ENCODE measurements around the gene GPBP1.
"Not testable (repeated sequence)": the region's sequence is repeated elsewhere in the genome, so short reads cannot be mapped to it uniquely, and the experiment has no call there.

Gene GPBP1

DNA sequence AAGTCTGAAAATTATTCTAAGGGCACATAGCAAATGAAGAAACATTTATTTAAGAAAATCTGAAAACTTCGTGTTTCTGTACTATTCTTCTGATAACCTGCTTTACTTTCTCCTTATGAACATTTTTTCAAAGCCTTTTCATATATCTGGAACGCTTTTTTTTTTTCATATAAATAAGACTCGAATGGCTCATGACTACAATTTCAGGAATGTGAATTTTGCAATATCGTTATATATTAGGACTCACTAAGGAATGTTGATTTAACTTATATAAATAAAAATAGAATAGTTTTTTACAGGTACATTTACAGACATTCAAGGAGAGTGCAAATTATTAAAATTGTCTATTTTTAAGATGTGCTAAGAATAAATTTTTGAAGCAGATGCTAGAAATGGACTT is 42.9 kb downstream of the GPBP1 start:
- no peak for DNase-seq

DNA sequence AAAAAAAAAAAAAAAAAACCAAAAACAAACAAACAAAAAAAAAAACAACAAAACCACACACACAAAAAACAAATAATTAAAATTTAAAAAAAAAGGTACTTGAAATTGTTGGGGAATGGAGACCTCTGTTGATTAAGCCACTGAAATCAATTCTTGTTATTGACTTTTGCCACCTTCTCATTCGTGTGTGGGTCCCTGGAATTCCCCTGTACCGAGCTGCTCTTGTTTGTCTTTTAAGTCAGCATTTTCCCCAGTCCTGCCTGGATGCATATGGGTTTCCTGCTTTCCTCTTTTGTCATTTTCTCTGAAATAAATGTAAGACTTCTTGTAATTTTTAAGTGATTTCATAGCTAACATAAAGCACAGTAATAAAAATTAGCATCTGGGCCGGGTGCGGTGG is 45.5 kb downstream of the GPBP1 start:
- no peak for DNase-seq

- DNase-seq = no peak
These were observed 47.2 kb downstream of the GPBP1 start for GRCh38 chr5:57221049-57221568.

DNA sequence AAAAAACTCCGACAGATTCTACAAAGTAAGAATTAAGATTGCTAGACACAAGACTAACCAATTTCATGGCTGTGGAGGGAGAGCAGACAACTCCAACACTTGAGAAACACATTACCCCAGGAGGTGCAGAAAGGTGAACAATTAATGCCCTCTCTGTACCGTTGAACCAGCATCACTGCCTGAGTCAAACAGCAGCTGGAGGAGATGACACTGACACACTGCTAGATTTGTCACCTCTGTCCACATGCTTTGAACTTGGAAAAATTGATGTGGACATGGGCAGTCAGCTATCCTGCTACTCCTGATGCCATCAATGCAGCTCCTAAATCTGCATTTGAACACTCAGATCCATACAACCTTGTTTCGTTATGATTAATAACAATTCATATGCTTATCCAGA is 51.7 kb downstream of the GPBP1 start:
- DNase-seq = peak; percentile 25

GRCh38 chr5:57229313-57229712 is 55.5 kb downstream of the GPBP1 start:
- no peak for DNase-seq

DNA sequence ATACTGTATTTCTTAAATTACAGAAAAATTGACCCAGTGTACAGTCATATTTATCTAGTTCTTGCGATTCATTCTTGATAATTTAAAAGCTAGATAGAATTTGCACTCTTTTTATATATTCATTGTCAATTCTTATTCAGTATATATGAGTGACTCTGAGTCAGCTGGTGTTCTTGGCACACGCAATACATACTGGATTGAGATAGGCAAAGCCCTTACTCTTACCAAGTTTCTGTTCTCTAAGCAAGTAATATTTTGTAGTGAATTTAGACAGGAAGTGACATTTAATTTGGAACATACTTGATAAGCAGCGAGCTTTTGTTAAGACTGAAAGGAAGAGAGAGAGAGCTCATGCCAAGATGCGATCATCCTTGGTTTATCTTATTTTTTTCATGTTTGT is 57.7 kb downstream of the GPBP1 start:
- no peak for DNase-seq

DNA sequence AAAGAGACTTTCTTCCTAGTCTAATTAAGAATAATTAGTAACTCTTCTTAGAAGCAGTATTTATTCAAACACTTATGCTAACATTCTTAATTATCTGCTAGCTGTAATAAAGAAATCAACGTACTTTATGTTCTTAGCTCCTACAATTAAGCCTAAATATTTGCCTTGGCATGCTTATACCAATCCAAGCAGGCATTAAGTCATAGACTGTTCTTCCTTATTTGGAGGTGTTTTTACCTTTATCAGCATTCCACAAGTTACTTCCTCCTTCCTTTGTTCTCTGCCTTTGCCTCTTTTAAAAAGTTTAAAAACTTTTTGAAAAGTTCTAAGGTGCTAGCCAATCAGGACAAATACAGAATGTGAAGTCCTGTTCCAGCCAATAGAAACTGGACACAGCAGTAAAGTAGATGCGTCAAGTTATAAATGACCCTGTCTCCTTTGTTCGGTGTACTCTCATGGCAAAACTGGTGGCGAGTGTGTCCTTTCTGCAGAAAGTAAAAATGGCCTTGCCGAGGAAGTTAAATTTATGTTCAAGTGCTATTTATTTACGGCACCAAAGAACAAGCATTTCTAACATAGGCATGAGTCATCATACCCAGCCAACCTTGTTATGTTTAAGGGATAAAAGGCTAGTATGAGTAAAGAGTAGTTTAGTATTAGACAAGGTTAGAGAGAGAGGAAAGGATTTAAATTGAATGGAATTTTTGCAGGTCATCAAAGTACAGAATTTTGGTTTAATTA is 58.6 kb downstream of the GPBP1 start:
- DNase-seq = no peak

- DNase-seq = no peak
These were observed 69.7 kb downstream of the GPBP1 start for GRCh38 chr5:57243286-57244137.

DNA sequence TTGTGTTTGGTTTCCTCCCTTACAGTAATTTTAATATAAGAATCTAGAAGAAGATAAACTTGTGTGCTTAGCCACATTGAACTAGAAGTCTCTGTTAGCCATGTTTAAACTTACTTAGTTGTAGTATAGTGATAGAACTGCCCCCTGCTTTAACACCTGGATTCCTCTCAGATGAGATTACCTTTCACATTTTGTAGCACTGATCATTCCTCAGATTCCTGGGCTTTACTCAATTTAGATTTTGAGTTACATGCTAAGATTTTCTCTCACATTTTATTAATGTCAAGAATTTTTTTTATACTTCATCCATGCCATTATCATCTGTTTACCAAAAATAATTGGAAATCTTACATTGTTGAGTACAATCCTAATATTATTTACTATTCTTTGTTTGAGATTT is 70.5 kb downstream of the GPBP1 start:
- DNase-seq = no peak

GRCh38 chr5:57246426-57246825 is 72.6 kb downstream of the GPBP1 start:
- DNase-seq = no peak

GRCh38 chr5:57247765-57248164 is 73.9 kb downstream of the GPBP1 start:
- DNase-seq = no peak

GRCh38 chr5:57249265-57249874 is 75.5 kb downstream of the GPBP1 start:
- DNase-seq = no peak

DNA sequence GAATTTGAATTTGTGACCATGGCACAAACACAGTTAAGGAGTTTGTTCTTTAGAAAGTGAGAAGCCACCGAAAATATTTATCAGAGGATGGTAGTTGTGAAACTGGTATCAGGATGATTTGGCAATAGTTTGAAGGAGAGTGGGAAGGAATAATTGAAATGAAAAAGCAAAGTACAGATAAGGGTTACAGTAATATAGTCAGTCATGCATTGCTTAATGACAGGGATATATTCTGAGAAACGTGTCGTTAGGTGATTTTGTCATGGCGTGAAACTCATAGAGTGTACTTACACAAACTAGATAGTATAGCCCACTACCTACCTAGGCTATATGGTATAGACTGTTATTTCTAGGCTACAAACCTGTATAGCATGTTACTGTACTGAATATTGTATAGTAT is 84.2 kb downstream of the GPBP1 start:
- no peak for DNase-seq

GRCh38 chr5:57258943-57259342 is 85.1 kb downstream of the GPBP1 start:
- DNase-seq = no peak

DNA sequence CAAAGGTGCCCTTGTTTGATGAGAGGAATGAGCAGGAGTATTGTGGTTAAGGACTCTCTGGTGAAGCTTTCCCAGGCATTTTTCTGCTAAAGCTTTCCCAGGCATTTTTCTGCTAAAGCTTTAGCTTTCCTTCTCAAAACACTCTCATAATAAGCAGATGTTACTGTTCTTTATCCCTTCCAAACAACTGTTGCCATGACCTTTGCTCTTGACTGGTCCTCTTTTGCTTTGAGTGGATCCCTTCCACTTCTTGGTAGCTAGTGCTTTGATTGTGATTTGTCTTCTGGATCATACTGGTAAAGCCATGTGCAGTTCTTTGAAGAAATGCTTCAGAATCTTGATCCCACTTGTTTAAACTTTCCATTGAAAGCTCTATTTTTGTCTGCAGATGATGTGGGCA is 85.8 kb downstream of the GPBP1 start:
- no peak for DNase-seq

GRCh38 chr5:57262541-57262940 is 88.7 kb downstream of the GPBP1 start:
- no peak for DNase-seq

- no peak for DNase-seq
These were observed 93.9 kb downstream of the GPBP1 start for GRCh38 chr5:57267805-57268204.

- no peak for DNase-seq
These were observed 102.5 kb downstream of the GPBP1 start for GRCh38 chr5:57276353-57276752.

DNA sequence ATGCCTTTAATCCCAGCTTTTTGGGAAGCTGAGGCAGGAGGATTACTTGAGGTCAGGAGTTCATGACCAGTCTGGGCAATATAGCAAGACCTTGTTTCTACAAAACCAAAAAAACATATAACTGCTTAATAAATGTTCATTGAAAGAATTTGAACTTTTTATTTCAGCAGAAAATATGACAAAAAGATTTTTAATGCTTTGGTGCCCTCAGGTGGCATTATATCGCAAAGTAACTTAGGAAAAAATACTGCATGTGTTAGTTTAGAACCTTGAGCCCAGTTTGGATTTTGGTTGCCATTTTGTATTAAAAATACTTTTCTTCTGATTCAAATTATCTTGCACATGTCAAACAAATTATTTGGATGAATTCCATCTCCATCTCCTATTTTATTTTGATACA is 103.2 kb downstream of the GPBP1 start:
- DNase-seq = no peak

- DNase-seq = no peak
These were observed 107.0 kb downstream of the GPBP1 start for GRCh38 chr5:57280853-57281252.

DNA sequence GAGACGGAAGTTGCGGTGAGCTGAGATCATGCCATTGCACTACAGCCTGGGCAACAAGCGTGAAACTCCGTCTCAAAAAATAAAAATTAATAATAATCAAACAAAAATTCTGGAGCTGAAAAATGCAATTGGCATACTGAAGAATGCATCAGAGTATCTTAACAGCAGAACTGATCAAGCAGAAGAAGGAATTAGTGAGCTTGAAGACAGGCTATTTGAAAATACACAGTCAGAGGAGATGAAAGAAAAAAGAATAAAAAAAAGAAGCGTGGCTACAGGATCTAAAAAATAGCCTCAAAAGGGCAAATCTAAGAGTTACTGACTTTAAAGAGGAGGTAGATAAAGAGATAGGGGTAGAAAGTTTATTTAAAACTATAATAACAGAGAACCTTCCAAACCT is 111.2 kb downstream of the GPBP1 start:
- DNase-seq = not testable (repeated sequence)

- DNase-seq = no peak
These were observed 118.0 kb downstream of the GPBP1 start for GRCh38 chr5:57291894-57292293.

DNA sequence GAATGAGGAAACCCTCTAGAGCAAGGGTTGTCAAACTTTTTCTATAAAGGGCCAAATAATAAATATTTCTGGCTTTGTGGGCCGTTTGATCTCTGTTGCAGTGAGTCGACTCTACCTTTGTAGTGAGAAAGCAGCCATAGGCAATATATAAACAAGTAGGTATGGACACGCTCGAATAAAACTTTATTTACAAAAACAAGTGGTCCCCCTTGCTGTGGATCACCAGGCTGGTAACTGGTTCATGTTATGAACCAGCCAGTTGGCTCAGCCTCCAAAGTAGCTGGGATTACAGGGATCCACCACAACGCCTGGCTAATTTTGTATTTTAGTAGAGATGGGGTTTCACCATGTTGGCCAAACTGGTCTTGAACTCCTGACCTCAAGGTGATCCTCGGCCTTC is 118.5 kb downstream of the GPBP1 start:
- DNase-seq = no peak
